ENCODE data around the gene S100A11.

- TF ChIP-seq POLR2AphosphoS5 (IDR thresholded peaks at IDR 0.05; ENCODE audit: low read depth, low read length) (no peak), TAF1 (IDR thresholded peaks at IDR 0.05; ENCODE audit: borderline replicate concordance, low read depth, low read length) (no peak)
These were observed 9.9 kb downstream of the S100A11 start for GRCh38 chr1:152026895-152027294.

Data from GM12892 (cell line).